GM12801 (cell line): Measurements from ENCODE around the gene NT5C.

Experiments used
- TF ChIP-seq, protein P1 (sequence below): IDR thresholded peaks from one replicate; pipeline ENCODE4 v1.5.1; 2011; ENCODE audit warnings: control low read depth; ENCODE audit not compliant: insufficient read length; ENCODE audit errors: extremely low read depth

The NT5C gene

DNA sequence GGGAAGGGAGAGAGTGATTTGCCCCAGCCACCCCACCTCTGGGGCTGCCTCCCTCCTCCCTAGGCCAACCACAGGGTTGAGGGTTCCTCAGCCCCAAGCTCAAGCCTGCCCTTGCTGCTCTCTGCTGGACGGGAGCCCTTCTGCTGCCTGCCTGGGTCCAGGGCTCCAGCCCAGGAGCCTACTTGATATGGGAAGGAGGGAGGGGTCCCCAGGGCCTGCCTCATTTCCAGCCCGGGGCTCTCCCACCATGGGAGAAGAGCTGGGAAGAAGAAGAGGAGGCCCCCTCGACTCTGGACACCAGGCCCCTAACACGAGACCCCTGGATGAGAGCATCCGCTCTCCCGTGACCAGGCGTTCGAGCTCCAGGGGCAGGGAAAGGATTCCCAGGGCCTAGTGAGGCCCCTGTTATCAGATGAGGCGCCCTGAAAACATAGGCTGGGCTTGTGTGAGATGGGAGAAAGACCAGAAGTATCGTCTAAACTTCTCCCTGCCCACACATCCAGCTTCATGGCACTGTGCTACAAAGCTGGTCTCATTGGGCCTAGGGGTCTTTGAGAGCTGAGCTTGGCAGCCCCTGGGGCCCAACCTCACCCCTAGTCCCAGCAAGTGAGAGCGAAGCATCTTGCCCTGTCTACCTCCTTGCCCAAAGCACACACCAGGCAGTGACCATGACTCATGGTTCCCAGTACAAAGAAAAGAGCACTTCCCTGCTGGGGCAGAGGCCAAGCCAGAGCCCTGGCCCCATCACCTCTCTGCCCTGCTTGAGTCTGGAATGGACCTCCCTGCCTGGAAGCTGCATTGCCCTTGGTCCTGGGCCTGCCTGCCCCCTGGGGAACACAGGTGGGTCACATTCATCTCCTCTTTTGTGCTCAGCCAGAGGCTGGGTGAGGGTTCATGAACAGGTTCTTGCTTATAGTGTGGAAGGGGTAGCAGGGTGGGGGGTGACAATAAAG, 42.8 kb downstream of the NT5C start:
- TF ChIP-seq, protein P1, sequence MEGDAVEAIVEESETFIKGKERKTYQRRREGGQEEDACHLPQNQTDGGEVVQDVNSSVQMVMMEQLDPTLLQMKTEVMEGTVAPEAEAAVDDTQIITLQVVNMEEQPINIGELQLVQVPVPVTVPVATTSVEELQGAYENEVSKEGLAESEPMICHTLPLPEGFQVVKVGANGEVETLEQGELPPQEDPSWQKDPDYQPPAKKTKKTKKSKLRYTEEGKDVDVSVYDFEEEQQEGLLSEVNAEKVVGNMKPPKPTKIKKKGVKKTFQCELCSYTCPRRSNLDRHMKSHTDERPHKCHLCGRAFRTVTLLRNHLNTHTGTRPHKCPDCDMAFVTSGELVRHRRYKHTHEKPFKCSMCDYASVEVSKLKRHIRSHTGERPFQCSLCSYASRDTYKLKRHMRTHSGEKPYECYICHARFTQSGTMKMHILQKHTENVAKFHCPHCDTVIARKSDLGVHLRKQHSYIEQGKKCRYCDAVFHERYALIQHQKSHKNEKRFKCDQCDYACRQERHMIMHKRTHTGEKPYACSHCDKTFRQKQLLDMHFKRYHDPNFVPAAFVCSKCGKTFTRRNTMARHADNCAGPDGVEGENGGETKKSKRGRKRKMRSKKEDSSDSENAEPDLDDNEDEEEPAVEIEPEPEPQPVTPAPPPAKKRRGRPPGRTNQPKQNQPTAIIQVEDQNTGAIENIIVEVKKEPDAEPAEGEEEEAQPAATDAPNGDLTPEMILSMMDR: no peak

DNA sequence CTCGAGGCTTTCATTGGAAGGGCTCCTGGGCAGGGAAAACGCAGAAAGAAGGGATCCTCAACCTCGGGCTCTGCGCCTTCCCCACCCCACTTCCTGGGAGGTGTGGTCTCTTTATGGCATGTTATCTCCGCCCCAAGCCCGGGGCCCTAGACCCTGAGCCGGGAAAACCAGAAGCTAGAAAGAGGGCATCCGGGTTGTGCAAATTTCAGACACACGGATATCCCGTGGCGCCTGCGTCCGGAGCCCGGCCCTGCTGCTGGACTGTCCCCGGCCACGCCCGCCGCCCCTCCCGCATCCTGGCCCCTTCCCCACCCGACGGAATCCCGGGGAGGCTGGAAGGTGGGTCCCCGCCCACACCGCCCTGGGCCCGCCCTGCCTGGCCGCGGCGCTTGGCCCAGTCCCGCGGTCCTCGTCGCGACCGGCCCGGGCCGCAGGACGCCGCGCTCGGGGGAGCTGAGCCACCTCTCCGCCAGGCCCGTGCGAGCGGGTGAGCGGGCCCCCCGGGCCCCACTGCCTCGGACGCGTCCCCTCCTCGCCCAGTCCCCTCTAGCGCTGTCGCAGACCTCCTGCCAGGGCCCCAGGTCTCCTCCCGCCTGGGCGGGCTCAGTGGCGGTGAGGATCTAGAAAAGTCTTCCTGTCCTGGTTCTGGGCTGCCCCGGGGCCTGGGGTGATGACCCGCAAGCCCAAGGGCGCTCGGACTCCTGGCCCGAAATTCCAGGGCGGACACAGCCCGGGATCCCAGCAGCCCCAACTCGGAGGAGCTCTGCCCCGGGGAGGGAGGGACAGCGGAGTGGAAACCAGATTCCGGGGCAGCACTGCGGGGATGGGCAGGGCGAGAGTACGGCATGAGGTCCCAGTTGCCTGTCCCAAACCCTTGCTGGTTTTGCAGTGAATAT, 43.7 kb downstream of the NT5C start, which contains the start of gene SLC16A5:
SLC16A5 (plus strand) TSS at position 397 of the 896 bp plus-strand sequence. CDS start 5,683 bp downstream, outside the sequence.
- TF ChIP-seq, protein P1: no peak

DNA sequence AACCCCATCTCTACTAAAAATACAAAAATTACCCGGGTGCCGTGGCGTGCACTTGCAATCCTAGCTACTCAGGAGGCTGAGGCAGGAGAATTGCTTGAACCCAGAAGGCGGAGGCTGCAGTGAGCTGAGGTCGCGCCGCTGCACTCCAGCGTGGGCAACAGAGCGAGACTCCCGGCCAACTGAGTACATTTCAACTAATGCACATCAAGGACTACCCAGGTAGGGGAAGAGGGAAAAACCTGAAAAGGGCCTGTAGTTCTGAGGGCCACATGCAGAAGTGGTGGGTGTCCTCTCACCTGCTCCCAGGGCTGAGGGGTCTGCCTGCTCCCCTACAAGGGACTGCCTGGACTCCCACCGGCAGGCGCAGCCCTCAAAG, 44.4 kb downstream of the NT5C start:
- TF ChIP-seq, protein P1: no peak

DNA sequence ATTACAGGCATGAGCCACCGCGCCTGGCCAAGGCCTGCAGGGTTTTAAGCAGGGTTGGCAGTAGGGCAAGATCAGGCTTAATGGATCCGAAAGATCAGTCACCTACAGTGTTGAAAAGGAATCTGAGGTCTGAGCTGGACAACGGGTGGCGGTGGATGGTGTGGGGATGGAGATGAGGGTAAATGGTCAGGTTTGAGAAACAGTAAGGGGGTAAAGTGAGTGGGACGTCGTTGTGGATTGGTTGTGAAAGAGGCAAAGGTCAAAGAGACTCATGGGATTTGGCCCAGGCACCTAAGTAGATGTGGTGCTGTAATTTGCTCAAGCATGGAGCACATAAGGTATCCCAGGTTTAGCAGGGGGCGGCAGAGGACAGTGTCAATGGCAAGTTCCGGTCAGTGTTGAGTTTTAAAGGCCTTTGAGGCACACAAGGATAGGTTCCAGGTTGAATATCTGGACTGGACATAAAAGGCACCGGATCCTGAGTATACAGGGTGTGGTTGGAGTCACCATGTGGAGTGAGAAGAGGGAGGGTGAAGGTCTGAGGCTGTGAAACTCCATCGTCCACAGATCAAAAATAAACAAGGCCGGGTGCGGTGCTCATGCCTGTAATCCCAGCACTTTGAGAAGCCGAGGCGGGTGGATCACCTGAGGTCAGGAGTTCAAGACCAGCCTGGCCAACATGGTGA, 44.9 kb downstream of the NT5C start:
- TF ChIP-seq, protein P1: no peak

DNA sequence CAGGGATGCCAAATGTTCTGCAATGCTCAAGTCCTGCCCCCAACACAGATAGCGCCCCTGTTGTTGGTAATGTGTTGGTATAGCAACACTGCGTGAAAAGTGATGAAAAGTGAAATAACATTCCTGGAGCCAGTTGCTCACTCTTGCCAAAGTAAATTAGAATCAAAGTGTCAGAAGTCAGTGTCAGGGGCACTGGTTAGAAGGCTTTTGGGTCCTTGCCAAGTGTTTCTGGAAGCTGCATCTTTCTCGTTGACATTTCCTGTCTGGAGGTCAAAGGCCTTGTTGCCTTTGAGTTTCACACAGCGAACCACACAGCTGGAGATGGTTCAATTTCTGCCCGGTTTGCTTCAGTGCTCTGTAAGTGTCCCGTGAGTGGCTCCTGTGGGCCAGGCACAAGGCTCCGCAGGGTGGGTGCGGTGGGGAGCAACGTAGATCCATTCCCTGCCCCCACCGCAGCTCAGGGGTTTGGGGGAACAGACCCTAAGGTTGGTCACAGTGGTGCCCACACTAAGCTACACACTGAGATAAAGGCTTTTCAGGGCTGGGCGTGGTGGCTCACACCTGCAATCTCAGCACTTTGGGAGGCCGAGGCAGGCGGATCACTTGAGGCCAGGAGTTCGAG, 47.4 kb downstream of the NT5C start:
- TF ChIP-seq, protein P1: no peak

DNA sequence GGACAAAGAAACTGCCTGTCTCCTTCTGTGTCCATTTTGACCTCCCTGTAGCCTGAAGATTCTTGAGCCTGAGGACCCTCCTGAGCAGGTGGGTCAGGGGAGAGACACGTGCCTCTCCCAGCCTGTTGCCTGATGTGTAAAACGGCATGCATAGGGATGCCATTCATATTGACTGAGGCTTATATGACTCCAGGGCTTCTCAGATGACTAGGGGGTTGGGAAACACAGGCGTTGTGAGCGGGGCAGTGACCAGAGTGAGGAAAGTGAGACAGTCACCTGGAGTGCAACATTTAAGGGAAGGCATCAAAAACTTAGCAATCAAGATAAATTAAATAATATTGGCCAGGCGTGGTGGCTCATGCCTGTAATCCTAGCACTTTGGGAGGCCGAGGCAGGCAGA, 48.9 kb downstream of the NT5C start:
- TF ChIP-seq, protein P1: no peak
